GM19468 (cell line): Measurements from ENCODE around the gene PLD1.
"Not testable (repeated sequence)": the region's sequence is repeated elsewhere in the genome, so short reads cannot be mapped to it uniquely, and the experiment has no call there.

ENCODE experiments used
- ATAC-seq: cut with Tn5 transposase; IDR thresholded peaks from one replicate; pipeline ENCODE4 v1.9.1; 2021; ENCODE audit warnings: mild to moderate bottlenecking, moderate library complexity, moderate number of reproducible peaks; ENCODE audit not compliant: unreplicated experiment; ENCODE audit errors: extremely low read depth

The PLD1 gene

DNA sequence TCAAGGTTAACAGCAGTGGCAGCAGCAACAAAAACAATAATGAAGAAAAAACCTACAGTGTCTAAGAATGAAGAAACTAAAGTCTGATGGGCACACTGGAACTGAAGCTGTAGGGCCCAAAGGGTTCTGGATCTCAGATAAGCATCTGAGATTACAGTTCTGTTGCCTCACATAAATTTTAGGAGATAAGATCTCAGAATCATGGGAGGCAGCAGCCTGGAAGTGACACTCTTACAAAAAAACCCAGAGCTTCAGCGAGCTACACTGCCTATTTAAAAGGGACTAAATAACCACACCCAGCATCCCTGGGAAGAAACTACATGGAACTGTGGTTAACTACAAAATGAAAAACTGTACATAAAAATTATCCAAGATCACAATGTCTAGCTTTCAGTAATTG is 61.2 kb downstream of the PLD1 start:
- ATAC-seq = no peak

DNA sequence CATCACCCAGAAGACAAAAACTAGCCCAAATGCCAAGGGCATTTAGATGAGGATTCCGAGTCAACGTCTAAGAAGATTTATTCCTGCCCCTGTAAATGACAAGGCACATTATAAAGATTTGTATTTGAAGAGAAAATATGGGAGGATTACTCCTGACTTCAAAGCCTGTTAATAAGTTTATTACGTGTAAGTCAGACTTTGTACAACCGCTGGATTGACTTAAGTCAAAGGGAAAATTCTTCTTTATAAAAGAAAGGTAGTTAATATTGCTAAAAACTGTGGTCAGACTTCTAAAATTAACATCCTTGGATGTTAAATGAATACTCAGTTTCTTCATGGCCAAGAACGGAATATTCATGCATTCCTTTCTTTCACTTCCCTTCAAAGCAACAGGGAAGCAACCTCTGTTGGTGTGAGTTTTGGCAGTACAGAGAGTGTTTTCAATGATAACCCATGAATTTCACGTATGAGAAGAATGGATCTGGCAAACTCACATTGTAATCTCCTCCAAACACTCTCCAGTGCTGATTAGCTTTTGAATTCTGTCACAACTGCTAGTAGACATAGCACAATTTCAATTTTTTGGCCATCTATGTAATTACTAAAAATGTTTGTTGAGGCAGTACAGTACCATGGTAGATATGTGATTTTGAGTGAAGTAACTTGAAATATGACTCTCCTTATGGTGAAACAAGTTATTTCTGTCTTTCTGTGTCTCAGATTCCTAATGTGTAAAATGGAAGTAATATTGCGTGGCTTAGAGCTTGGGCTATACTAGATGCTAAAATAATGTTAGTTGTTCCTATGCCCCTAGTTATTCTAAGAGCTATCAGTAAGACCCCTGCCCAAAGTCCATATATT is 62.0 kb downstream of the PLD1 start:
- no peak for ATAC-seq

GRCh38 chr3:171747223-171747920 is 62.9 kb downstream of the PLD1 start:
- no peak for ATAC-seq

DNA sequence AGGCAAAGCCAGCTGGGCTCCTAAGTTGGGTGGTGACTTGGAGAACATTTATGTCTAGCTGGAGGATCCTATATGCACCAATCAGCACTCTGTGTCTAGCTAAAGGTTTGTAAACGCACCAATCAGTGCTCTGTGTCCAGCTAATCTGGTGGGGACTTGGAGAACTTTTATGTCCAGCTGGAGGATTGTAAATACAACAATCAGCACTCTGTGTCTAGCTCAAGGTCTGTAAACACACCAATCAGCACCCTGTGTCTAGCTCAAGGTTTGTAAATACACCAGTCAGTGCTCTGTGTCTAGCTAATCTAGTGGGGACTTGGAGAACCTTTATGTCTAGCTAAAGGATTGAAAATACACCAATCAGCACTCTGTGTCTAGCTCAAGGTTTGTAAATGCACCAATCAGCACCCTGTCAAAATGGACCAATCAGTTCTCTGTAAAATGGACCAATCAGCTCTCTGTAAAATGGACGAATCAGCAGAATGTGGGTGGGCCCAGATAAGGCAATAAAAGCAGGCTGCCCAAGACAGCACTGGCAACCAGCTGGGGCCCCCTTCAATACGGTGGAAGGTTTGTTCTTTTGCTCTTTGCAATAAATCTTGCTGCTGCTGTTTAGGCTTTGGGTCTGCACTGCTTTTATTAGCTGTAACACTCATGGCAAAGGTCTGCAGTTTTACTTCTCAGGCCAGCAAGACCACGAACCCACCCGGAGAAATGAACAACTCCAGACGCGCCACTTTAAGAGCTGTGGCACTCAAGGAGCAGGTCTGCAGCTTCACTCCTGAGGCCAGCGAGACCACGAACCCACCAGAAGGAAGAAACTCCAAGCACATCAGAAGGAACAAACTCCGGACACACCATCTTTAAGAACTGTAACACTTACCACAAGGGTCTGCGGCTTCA is 63.7 kb downstream of the PLD1 start:
- not testable (repeated sequence) for ATAC-seq

DNA sequence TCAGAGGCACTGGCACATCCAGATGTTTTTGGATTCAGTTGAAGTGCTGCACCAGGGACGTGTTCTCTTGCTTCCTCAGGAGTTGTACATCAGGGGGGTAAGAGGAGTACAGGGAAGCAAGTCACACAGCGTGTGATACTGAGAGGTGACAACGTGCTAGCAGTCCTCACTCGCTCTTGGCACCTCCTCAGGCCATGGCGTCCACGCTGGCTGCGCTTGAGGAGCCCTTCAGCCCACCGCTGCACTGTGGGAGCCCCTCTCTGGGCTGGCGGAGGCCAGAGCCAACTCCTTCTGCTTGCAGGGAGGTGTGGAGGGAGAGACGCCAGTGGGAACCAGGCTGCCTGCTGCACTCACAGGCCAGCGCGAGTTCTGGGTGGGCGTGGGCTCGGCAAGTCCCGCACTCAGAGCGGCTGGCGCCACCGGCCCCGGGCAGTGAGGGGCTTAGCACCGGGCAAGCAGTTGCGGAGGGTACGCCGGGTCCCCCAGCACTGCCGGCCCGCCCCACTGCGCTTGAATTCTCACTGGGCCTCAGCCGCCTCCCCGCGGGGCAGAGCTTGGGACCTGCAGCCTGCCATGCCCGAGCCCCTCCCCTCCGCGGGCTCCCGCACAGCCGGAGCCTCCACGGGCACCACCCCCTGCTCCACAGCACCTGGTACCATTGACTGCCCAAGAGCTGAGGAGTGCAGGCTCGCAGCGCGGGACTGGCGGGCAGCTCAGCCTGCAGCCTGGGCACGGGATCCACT is 64.5 kb downstream of the PLD1 start:
- no peak for ATAC-seq

GRCh38 chr3:171744158-171744741 is 66.0 kb downstream of the PLD1 start:
- no peak for ATAC-seq

GRCh38 chr3:171743327-171744157 is 66.7 kb downstream of the PLD1 start:
- no peak for ATAC-seq

DNA sequence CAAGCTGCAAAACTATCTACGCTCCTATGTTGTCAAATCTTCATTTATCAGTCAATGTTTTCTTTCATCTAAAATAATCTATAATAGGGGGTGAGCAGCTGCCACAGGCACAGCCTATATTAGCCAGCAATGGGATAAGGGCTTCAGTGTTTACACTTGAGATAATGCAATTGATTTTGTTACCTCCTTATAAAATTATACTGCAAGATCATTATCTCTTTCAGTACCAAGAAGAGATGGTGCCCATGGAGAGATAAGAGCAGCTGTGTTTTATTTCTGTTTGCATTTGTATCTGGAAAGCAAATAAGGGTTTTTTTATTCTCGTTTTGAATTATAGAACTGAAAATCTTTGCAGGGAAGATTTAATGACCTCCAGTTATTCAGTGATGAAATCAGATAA is 68.9 kb downstream of the PLD1 start:
- no peak for ATAC-seq

DNA sequence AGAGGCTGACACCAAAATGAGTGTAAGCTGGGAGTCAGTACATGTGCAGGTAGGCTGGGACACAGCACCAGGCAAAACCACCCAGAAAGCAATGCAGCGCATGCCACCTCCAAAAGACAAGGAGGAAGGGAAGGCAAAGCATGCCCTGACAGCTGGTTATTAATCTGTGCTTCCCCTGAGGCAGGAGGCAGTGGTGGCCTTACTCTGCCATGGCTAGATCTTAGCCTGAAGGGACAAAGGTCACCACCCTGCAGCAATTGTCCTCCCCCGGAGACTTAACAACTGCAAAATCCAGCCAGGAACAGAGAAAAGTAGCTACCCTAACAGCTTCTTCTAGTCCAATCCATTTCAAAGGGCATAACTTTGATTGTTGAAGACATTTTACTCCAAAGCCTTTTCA is 73.7 kb downstream of the PLD1 start:
- ATAC-seq = no peak

DNA sequence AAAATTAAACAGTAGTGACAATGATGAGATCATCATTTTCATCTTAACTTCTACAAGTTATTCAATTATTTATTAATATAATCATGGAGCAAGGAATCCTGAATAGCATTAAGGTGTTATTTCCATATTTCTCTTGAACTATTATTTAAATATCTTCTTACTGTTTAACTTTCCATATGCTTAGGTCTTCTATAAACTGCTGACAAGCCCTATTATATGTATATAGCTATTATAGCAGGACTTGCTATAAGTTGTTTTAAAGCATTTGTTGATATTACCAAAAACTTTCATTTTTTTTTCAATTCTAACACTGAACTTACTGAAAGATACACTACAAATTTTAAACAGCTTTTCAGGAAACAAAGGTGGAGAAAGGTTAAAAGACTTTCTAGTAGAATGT is 76.7 kb downstream of the PLD1 start:
- no peak for ATAC-seq

- no peak for ATAC-seq
Observed at GRCh38 chr3:171732756-171733155, 77.5 kb downstream of the PLD1 start.

DNA sequence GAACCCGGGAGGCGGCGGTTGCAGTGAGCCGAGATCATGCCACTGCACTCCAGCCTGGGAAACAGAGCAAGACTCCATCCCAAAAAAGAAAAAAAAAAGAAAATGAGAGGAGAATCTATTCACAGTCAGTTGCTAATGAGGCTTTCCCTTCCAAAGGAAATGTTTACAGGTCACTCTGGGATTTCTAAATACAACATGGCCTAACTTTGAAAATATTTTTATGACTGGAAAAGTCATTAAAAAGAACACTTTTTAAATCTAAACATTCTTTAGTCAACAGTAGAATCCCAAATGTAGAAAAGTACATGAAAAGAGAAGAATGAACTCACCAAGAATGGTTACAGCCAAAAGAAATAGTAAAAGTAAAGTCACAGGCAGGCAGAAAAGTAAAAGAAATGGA is 78.6 kb downstream of the PLD1 start:
- no peak for ATAC-seq

DNA sequence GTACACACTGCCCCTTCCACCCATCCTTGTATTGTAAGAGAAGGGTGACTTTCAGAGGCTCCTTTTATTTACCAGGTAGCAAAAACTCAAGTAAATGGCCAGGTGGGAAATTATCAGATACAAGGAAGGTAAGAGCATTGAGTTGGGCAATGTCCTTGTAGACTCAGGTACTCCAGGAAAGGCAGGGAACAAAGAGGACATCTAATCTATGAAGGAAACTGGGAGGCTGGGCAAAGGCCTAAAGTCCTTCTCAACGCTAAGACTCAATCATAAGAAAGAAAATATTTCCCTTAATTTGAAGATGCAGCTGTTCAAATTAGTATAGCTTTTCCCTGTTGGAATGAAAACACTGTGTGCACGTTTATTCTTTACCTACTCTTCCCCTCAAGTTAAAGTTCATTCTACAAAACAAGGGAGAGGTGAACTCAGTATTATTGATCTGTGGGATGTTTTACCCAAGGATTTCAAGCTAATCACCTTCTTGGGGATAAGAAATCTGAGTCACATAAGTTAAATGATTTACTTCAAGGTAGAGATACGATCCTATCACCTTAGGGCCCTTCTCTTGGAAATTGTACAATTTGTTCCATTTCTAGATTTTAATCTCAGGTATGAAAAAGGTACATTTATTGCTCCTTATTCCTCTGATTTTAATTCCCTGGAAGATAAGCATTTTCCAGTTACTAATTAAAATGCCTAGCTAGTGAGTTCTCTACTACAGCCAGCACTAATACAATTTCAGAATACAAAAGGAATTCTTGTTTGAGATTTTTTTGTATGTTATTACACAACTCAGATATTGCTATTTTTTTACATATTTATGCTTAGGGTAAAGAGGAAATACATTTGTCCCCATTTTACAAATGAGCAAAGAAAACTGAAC is 80.6 kb downstream of the PLD1 start:
- no peak for ATAC-seq

- no peak for ATAC-seq
Observed at GRCh38 chr3:171727288-171727687, 83.0 kb downstream of the PLD1 start.

- no peak for ATAC-seq
Observed at GRCh38 chr3:171718493-171719185, 91.6 kb downstream of the PLD1 start.

DNA sequence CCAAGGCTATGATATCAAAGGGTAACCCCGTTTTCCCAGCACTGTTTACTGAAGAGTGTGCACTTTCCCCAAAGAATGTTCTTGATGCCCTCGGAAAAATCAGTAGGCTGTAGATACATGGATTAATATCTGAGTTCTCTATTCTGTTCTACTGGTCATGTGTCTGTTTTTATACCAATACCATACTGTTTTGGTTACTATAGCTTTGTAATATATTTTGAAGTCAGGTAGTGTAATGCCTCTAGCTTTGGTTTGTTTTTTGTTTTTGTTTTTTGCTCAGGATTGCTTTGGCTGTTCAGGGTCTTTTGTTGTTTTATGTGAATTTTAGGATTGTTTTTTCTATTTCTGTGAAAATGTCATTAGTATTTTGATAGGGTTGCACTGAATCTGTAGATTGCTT is 95.1 kb downstream of the PLD1 start:
- no peak for ATAC-seq
